ENCODE measurements around the gene SDHA. TPM values are rescaled to one million over a fixed set of nuclear protein-coding genes. Genes with fewer than 3 reads are reported as not detected.

Gene SDHA
- total and polyA plus RNA-seq, 2 of the 13 experiments (the other 11 are each of a cell fraction or from before 2014, with no cell fraction given) = 185 to 240 TPM

- no peak for TF ChIP-seq ZNF101 (CRISPR knock-in tag; IDR thresholded peaks at IDR 0.05; ENCODE audit: borderline replicate concordance, low read depth)
- TF ChIP-seq ZNF274 (CRISPR knock-in tag; IDR thresholded peaks at IDR 0.05) = 0 out of 2 replicates have a peak, but pooled peaks have one; percentile 56
- no peak for TF ChIP-seq ZNF646 (CRISPR knock-in tag; IDR thresholded peaks at IDR 0.05)
- 0 out of 2 replicates have a peak, but pooled peaks have one; percentile 17 for TF ChIP-seq GATAD1 (CRISPR knock-in tag; IDR thresholded peaks at IDR 0.05)
- no peak for TF ChIP-seq FOSL2 (CRISPR knock-in tag; IDR thresholded peaks at IDR 0.05)
- TF ChIP-seq HES4 (CRISPR knock-in tag; IDR thresholded peaks at IDR 0.05; ENCODE audit: borderline replicate concordance) = no peak
- peak; percentile 55; the same call in 1 of the 2 replicates for TF ChIP-seq HDAC2 (CRISPR knock-in tag; IDR thresholded peaks at IDR 0.05)
- 0 out of 2 replicates have a peak, but pooled peaks have one; percentile 35 for TF ChIP-seq ZNF124 (CRISPR knock-in tag; IDR thresholded peaks at IDR 0.05)
- TF ChIP-seq ZNF235 (CRISPR knock-in tag; IDR thresholded peaks at IDR 0.05; ENCODE audit: borderline replicate concordance) = no peak
- TF ChIP-seq, protein P1, sequence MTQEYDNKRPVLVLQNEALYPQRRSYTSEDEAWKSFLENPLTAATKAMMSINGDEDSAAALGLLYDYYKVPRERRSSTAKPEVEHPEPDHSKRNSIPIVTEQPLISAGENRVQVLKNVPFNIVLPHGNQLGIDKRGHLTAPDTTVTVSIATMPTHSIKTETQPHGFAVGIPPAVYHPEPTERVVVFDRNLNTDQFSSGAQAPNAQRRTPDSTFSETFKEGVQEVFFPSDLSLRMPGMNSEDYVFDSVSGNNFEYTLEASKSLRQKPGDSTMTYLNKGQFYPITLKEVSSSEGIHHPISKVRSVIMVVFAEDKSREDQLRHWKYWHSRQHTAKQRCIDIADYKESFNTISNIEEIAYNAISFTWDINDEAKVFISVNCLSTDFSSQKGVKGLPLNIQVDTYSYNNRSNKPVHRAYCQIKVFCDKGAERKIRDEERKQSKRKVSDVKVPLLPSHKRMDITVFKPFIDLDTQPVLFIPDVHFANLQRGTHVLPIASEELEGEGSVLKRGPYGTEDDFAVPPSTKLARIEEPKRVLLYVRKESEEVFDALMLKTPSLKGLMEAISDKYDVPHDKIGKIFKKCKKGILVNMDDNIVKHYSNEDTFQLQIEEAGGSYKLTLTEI (CRISPR knock-in tag; conservative IDR thresholded peaks at IDR 0.05) = no peak
- no peak for TF ChIP-seq E2F1 (CRISPR knock-in tag; IDR thresholded peaks at IDR 0.05)
- no peak for TF ChIP-seq ZBTB7A (CRISPR knock-in tag; IDR thresholded peaks at IDR 0.05)
- TF ChIP-seq NKX3-1 (CRISPR knock-in tag; IDR thresholded peaks at IDR 0.05) = no peak
- no peak for TF ChIP-seq ZNF7 (CRISPR knock-in tag; IDR thresholded peaks at IDR 0.05)
- TF ChIP-seq, protein P2, sequence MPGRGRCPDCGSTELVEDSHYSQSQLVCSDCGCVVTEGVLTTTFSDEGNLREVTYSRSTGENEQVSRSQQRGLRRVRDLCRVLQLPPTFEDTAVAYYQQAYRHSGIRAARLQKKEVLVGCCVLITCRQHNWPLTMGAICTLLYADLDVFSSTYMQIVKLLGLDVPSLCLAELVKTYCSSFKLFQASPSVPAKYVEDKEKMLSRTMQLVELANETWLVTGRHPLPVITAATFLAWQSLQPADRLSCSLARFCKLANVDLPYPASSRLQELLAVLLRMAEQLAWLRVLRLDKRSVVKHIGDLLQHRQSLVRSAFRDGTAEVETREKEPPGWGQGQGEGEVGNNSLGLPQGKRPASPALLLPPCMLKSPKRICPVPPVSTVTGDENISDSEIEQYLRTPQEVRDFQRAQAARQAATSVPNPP (CRISPR knock-in tag; IDR thresholded peaks at IDR 0.05) = no peak
- 0 out of 2 replicates have a peak, but pooled peaks have one; percentile 39 for TF ChIP-seq IRF9 (CRISPR knock-in tag; IDR thresholded peaks at IDR 0.05; ENCODE audit: borderline replicate concordance)
Observed at GRCh38 chr5:188488-189481, 29.3 kb upstream of the SDHA start (continued).
